Activated CD8-positive, alpha-beta memory T cell treated with anti-CD3 and anti-CD28 coated beads, Interleukin-2, amount 50 U/mL, for 1 hour (primary cell): ENCODE results near the gene NAA15.
"Not testable (repeated sequence)": the region's sequence is repeated elsewhere in the genome, so short reads cannot be mapped to it uniquely, and the experiment has no call there.

Source experiments
- DNase-seq: peaks from one replicate; pipeline ENCODE4 v3.0.0-alpha.2; 2020; ENCODE audit errors: extremely low read depth

Gene NAA15

DNA sequence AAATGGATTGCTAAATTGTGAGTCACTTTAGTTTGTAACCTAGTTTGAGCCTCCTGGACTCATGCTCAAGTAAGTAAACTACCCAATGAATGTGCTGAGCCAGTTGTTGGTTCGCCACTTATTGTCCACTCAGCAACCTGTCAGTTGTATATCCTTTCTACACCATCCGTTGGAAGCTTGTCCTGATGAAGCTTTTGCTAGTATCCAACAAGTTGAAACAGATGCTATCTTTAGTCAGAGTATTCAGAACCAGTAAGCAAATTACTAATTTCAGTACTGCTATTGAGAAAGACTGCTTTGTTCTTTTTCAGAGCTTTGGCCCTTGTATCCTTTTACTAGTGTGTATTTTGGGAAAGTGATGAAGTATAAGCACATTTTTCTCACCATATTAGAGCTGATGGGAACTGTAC lies 4.3 kb upstream of the NAA15 start:
- no peak for DNase-seq

DNA sequence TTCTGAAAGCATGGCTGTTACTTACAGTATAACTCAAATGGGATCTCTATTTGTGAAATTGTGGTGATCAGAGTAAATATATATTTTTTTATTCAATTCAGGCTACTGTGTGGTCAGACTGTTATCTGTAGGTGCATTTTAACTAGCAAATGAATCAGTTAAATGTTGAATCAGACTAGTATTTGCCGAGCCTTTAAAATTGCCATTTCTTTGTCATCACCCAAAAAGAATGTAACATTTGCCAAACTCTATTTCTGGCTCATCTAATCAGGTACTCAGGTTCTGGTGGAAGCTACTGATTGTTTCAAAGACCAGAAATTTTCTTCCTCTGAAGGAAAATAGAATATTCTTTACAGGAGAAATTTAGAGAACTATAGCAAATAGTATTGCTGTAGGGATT lies 1.8 kb upstream of the NAA15 start:
- no peak for DNase-seq

DNA sequence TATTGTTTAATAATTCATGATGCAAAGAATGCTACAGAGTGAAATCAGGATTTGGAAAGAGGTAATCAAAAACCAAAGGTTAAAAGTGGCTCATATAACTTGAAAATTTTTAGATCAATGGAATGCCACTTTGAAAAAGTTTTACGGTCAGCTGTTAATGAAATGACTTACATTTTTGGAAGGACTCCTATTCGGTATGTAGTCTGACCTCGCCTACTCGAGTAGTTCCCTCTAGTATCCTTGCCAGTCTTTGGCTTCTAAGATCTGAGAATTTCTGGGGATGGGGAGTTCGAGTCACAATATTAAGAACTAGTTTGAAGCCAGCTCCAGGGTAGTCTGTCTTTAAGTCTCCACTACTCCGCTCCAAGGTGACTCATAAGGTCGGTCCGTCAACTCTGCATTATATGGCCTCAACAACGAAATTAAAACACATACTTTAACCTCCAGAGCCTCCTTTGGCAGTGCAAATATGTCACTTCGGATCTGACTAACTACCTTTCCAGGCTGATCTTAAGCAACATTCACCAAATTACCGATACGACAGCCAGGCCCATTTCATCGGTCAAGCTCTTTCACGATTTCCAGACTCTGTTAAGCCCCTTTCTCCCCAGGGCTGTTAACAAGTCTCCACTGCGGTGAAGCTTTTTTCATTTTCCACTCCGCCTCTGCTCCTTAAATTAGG lies 733 bp upstream of the NAA15 start:
- no peak for DNase-seq

DNA sequence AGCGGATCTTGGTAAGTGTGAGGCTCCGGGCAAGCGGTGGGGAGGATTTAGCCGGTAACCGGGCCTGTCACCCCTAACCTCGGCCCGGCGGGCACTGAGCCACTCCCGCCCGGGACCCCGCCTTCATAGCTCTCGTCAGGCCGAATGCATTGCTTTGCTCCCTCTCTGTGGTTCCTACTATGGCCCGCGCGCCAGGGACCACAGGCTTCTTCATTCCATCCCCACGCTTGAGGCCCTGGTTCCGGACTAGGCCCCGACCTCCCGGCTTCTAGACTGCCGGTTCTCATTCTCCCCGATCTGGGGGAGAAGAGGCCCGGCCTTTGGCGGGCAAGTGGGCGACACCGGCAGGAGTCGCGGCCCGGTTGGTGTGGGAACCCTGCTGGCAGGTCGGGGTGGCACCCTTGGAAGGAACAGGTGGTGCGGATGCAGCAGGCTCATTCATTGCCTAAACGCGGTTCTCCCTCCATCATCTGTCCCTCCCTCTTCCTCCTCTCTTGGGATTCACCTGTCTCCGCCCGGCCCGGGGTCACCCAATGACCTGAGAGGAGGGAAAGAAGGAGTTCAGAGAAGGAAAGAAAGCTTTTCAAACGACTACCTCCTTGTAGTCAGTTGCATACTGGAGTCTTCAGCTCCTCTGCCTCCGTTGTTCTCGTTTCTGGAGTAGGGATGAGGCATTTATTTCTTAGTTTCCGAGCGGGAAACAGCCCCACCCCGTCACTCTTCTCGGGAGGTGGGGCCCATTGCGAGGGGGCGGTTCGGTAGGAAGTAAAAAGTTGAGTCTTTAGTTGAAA lies 711 bp downstream of the NAA15 start, which contains the start of gene NDUFC1:
NDUFC1 (minus strand) TSS at position 657 of the 791 bp plus-strand sequence. CDS start 6,679 bp downstream, outside the sequence.
- DNase-seq, result no peak

DNA sequence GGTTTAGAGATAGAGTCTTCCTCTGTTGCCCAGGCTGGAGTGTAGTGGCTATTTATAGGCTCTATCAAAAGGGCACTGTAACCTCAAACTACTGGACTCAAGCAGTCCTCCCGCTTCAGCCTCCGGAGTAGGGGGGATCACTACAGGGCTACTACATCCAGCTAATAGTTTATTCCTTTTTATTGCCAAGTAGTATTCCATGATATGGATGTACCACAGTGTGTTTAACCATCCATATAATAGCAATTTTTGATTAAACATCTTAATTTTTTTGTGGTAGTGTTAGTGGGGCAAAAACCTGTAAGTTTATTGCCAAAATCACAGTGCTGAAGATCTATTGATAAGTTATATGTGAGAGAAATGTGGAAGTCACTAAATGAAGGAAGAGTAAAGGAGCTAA lies 3.6 kb downstream of the NAA15 start:
- no peak for DNase-seq

DNA sequence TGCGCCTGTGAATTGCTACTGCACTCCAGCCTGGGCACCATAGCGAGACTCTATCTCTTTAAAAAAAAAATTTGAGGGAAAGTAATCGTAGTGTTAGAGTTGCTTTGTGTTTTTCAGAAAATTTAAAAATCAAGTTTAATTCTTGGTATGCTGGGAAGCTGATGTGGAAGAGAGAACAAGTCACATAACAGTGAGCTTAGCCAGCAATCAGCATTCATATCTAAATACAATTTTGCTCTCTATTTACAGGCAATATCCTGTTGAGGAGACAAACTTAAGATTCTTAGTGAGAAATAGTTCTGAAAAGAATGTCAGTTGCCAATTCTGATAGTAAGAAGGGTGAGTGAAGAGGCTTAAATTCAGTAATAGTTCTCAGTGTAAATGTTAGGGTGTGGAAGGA lies 10.6 kb downstream of the NAA15 start:
- no peak for DNase-seq

DNA sequence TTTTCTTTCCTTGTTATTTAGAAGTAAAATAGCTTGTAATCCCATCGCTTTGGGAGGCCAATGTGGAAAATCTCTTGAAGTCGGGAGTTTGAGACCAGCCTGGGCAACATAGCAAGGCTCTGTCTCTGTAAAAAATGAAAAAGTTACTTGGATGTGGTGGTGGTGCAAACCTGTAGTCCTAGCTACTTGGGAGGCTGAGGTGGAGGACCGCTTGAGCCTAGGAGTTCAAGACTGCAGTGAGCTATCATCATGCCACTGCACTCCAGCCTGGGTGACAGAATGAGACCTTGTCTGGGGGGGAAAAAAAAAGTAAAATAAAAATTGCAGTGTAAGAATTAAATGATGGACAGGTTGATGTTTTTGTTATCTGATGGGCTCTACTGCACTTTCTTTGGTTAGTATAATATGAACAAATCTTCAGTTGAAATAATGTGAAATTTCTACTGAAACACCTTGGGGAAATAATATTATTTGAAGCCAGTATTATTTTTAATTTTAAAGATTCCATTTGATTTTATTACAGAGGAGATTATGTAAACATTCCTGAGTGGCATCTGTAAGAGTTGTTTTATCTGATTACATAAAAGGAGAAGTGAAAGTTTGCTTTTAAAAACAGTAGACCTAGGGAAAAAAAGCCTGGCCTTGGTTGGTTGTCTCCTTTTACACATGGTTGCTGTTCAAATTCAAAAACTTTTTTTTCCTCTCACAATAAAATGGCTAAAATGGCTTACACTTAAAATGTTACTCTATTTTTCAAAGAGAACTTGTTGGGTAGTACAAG lies 11.4 kb downstream of the NAA15 start:
- DNase-seq, result no peak

DNA sequence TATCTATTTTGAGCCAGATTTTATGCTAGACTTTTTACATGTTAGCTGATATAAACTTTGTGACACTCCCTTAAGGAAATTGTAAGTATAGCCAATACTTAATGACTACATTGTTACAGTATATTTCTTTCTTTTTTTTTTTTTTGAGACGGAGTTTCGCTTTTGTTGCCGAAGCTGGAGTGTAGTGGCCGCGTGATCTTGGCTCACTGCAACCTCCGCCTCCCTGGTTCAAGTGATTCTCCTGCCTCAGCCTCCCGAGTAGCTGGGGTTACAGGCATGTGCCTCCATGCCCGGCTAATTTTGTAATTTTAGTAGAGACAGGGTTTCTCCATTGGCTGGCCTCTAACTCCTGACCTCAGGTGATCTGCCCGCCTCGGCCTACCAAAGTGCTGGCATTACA lies 12.1 kb downstream of the NAA15 start:
- DNase-seq, result not testable (repeated sequence)

DNA sequence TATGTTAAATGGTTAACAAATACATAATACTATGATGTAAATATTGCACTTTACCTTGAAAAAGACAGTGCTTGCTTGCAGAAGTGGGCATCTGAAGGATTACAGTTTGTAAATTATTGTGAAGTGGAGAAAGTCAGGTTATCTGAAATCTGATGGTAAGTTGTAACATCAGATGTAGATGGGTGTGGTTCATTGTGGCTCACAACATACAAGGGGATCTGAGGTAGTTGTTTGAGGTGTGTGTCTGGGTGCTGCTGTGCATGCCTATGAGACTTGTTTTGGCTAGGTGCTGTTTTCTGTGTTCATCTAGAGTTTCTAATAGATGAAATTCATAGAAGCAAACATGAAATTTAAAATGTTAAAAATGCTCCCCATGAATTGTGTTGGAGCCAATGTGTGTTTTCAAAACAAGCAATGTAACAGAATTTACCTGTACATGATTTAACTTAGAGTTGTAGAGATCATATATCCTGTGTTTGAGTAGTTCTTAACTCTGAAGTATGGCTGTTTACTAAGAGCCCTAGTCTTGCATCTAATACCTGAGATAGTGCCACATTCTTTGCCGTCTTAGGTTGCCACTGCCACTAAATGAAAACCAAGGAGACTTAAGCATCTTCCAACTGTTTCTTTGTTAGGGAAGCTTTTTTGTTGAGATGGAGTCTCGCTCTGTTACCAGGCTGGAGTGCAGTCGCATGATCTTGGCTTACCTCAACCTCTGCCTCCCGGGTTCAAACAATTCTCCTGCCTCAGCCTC lies 12.9 kb downstream of the NAA15 start:
- DNase-seq, result no peak

DNA sequence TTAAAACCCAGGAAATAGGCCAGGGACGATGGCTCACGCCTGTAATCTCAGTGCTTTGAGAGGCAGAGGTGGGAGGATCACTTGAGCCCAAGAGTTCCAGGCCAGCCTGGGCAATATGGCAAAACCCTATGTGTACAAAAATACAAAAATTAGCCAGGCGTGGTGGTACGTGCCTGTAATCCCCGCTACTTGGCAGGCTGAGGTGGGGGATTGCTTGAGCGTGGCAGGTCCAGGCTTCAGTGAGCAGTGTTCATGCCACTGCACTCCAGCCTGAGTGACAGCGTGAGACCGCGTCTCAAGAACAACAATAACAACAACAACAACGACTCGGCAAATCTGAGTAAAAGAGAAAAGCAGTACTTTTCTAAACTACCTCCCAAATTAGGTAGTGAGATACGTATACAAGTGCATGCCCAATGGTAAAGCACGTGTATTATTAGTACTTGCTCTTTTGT lies 13.9 kb downstream of the NAA15 start:
- no peak for DNase-seq

DNA sequence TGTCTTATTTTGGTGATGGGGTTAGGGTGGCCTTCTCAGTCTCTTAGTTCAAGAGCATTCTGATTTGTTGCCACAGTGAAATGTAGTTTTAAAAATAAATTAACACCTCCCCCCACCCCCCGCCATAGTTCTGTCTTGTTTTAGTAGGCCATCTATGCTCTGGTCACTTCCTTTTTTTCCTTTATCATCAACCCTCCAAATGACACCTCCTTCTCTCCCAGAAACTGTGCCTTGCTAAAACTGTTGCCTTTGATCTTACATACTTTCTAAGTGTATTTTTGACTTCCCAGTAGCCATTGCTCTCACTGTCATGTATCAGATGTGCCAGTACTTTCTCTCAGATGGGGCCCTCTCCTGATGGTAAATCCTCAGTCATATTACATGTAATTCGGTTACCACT lies 15.4 kb downstream of the NAA15 start:
- no peak for DNase-seq

DNA sequence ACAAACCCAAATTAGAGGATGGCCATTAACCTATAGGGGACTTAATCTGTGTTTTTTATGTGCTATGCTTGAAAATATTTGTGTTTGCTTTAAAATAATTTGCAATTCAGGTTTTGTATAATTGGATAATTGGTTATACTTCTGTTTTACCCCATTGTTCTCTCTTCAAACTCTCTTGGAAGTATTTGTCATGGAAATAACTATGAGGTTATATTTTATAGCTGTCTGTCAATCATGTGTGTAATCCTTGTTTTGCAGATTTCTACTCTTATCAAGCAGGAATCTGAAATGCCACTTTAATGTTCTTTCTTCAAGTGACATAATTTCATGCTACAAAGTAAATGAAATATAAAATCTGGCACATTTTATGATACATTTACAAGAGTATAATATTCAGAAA lies 16.3 kb downstream of the NAA15 start:
- no peak for DNase-seq

DNA sequence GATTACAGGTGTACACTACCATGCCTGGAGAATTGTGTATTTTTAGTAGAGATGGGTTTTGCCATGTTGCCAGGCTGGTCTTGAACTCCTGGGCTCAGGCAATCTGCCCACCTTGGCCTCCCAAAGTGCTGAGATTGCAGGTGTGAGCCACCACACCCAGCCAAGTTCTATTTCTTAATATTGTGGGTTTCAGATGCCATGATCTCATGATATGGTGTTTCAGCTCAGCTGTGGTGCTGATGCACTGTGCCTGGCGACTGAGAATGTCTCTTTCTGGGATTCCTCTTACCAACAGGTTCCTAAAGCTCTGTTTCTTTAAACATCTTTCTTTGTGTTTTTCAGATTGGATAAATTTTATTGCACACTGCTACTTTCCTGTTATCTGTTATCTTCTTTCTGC lies 18.3 kb downstream of the NAA15 start:
- DNase-seq, result no peak

DNA sequence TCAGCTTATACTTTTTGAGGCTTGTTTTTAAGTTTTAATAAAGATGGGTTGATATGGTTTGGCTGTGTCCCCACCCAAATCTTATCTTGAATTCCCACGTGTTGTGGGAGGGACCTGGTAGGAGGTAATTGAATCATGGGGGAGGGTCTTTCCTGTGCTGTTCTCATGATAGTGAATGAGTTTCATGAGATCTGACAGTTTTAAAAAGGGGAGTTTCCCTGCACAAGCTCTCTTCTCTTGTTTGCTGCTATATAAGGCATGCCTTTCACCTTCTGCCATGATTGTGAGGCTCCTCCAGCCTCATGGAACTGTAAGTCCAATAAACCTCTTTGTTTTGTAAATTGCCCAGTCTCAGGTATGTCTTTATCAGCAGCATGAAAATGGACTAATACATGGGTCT lies 20.8 kb downstream of the NAA15 start:
- DNase-seq, result not testable (repeated sequence)

DNA sequence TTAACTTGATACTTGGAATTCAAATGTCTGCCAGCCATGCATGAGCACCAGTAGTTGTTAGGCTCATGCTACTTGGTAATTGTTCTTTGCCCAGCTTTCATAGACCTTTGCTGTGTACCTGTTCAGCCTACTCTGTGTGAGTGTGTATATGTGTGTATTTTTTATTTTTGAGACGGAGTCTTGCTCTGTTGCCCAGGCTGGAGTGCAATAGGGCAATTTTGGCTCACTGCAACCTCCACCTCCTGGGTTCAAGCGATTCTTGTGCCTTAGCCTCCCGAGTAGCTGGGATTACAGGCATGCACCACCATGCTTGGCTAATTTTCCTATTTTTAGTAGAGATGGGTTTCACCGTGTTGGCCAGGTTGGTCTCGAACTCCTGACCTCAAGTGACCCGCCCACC lies 21.2 kb downstream of the NAA15 start:
- DNase-seq, result not testable (repeated sequence)

DNA sequence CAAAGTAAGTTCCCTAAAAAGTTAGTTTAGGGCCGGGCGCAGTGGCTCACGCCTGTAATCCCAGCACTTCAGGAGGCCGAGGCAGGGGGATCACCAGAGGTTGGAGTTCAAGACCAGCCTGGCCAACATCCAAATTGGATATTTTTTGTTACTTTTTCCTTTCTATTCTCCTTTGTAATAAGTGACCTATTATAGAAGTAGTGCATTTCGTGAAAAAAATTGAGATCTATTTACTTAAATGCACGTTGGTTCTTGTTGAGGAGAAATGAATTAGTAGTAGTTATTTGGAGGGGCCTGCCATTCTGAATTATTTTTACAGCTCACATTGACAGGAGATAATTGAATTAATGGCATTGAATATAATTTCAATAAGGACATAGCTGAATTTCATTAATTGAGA lies 23.3 kb downstream of the NAA15 start:
- DNase-seq, result no peak

DNA sequence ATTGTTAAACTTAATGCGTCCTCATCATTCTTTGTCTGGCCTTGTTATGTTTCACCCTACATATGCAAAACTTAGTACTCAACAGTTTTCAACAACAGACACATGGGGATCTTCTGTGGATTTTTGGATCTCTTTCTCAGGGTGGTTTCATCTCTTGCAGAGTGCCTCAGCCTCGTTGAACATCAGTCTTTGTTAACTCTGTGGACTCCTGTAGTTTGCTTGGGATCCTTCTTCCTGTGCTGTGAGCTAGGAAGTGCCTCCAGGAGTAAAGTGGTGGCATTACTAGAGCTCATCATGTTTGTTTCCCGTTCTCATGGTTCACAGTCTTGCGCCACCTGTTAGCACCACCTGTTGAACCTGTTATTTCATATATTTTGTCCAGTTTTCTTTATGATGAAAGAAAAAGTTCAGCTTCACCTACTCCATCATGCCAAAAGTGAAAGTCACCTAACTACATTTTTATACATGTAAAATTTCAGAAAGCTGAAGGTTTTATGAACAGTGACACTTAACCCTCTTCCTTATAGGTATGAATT lies 28.4 kb downstream of the NAA15 start:
- DNase-seq, result no peak

DNA sequence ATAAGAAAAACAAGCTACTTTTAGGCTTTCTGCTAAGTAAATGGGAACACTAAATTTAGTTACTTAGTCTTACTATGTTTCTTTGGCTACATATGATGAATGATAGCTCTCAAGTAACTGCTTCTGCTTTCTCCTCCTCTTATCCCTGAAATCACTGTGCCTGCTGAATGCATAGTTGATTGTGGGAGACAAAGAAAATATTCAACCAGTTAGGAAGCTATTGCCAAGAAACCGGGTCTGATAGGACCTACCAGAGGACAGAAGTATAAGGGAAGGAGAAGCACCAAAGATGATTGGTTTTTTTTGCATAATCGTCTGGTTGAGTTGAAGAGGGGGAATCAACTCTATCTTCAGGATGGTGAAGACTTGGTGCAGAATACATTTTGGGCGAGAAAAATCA lies 29.0 kb downstream of the NAA15 start:
- no peak for DNase-seq

DNA sequence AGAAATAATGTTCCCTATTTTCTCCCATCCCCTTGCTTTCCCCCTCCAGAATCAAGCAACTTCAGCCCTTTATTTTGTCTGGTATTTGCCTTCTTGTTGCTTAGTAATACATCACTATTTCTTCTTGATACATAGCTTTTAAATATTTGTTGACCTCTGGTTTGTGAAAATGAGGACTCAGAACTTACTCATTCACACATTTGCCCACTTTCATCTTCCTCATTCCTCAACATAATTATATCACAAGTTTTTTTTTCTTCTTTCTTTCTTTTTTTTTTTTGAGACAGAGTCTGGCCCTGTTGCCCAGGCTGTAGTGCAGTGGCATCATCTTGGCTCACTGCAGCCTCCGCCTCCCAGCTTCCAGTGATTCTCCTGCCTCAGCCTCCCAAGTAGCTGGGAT lies 29.9 kb downstream of the NAA15 start:
- no peak for DNase-seq

DNA sequence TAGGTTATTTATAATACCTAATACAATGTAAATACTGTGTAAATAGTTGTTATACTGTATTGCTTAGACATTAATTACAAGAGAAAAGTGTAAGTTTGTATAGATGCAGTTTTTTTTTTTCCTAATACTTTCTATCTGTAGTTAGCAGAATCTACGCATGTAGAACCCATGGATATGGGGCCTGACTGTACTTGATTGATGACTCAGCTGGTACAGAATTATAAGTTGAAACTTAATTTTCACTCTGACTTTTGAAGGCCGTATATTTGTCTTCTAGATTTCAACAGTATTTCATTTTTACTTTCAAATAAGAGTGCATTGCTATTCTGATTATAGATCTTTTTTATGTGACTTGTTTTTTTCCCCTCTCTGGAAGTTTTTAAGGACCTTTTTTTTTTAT lies 31.7 kb downstream of the NAA15 start:
- DNase-seq, result no peak

DNA sequence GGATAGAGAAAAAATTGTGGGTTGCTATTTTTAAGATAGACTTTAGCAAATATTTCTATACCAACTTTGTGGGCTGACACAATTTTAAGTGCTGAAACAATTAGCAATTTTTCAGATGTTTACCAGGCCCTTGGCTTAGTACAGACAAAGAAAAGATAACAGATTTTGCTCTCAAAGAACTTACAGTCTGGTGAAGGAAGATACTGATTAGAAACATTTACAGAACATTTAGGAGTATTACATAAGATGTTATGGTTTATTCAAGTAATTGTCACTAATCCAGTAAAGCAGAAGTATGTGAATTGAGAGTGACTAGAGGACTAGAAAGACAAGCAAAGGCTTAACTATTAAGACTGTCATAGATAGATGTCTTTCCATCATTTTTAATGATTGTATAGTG lies 36.3 kb downstream of the NAA15 start:
- no peak for DNase-seq

DNA sequence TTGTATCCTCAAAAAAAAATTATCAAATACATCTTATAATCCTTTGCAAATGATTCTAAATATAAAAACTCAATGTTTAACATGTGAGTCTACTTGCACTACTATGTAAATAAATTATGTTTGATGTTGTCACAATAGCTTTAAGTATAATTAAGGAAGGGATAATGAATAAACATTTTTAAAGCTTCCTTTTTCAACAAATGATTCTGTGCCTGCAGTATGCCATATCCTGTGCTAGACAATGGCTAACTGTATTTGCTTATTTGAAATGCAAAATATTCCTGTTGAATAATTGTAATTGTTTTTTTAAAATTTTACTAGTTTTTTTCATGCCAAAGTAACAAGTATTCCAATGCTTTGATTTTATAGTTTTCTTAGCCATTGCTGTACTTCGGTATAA lies 60.0 kb downstream of the NAA15 start:
- no peak for DNase-seq
